DMS 273 treated with DMSO at 0.1 percent for 48 hours (cell line): Measurements from ENCODE around the gene SMIM17.
"Not testable (repeated sequence)": the region's sequence is repeated elsewhere in the genome, so short reads cannot be mapped to it uniquely, and the experiment has no call there.

Experiments used
- DNase-seq: peaks from one replicate; lab custom pipeline; 2025; lab: John Stamatoyannopoulos, UW

The SMIM17 gene

DNA sequence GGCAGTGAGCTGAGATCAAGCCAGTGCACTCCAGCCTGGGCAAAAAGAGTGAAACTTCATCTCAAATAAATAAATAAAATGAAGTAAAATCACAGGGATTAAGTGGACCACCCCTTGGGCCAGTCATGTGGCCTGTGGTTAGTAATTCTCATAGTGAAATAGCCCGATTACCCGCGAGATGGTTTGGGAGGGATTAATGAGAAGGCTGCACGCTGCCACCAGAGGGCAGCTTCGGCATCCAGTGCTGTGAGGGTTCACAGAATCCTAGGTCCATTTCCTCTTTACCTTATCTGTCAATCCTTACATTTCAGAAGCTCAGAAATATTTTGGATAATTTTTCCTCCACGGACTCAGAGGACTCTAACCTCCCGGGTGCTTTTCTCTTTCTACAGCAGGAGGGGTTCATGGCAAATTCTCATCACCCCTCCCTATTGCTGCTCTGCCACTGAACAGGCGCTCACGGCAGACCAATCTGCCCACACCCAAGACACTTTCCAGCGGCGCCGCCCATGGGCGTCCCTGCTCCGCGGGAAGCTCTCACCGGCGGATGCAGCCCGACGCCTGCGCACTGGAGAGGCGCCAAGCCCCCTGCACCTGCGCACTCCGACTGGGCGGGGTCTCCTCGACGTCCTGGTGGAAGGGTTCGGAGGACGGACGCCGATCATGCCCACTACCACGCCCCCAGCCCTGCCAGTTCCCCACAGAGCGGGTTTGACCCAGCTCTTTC, 17.6 kb downstream of the SMIM17 start:
- DNase-seq, result no peak

DNA sequence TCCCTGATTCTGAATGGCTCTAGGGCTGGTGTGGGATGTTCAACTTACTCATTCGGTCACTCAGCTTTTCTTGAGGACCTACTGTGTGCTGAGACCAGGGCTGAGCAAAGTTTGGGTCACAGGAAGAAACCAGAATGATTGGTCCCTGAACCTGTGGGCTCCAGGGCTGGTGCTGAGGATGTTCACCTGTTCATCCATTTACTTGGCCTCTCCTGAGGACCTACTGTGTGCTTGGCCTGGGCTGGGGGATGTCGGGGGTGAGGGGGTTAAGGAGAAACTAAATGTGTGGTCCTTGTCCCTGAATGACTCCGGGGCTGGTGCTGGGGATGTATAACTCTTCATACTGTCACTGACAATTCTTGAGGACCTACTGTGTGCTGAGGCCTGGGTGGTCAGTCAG, 18.3 kb downstream of the SMIM17 start:
- DNase-seq, result no peak

DNA sequence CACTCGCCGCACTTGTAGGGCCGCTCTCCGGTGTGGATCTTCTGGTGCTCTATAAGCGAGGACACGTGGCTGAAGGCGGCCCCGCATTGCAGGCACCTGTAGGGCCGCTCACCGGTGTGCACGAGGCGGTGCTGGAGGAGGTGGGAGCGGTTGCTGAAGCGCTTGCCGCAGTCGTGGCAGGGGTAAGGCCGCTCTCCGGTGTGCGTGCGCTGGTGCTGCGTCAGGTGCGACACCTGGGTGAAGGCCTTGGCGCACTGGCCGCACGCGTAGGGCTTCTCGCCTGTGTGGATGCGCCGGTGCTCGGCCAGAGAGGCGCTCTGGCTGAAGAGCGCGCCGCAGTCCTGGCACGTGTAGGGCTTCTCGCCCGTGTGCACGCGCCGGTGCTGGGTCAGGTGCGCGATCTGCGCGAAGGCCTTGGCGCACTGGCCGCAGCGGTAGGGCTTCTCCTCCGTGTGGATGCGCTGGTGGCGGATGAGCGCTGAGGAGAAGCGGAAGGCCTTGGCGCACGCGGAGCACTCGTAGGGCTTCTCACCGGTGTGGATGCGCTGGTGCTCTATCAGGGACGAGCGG, 21.1 kb downstream of the SMIM17 start:
- DNase-seq, result no peak

DNA sequence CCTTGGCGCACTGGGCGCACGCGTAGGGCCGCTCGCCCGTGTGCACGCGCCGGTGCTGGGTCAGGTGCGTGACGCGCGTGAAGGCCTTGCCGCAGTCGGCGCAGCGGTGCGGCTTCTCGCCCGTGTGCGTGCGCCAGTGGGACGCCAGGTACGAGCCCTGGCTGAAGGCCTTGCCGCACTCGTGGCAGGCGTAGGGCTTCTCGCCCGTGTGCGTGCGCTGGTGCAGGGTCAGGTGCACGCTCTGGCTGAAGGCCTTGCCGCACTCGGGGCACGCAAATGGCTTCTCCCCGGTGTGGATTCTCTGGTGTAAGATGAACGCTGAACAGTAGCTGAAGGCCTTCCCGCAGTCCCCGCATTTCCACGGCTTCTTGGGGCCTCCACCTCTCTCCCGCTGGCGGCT, 21.6 kb downstream of the SMIM17 start:
- no peak for DNase-seq

DNA sequence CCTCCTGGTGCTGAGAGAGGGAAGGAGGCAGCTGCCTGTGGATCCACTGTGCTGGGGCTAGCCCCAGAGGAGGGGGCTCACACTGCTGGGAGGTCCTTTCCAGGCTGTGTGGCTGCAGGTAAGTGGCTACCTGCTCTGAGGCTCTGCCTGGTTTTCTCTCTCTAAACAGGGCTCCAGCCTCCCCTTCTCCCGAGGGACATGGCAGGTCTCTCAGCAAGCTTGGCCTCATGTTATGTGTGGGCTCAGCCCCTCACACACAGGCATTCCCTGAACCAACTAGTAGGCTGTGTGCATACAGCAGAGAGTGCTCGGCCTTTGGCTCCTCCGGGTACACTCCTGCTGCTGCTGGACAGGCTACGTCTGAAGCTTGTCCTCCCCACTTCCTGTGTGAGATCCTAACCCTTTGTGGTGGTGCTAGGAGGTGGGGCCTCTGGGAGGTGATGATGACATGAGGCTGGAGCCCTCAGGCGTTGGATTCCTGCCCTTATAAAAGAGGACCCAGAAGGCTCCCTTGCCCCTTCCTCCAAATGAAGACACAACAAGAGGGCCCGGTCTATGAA, 24.4 kb downstream of the SMIM17 start:
- DNase-seq, result no peak

DNA sequence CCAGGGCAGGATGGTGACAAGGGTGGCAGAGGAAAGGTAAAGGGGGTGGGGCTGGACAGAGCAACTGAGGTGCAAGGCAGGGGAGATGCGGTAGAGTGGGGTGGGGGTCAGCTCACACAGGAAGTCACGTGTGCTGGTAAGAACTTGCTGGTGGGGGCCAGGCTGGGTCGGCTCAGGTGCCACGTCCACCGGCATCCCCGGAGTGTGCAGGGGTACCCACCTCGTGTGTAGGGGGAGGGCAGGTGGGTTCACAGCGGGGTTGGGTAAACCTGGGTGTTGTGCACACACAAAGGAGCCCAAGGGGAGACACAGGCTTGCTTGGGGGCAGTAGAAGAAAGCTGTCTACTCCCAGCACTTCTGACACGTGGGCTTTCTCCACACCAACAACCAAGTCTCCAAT, 25.7 kb downstream of the SMIM17 start:
- no peak for DNase-seq

DNA sequence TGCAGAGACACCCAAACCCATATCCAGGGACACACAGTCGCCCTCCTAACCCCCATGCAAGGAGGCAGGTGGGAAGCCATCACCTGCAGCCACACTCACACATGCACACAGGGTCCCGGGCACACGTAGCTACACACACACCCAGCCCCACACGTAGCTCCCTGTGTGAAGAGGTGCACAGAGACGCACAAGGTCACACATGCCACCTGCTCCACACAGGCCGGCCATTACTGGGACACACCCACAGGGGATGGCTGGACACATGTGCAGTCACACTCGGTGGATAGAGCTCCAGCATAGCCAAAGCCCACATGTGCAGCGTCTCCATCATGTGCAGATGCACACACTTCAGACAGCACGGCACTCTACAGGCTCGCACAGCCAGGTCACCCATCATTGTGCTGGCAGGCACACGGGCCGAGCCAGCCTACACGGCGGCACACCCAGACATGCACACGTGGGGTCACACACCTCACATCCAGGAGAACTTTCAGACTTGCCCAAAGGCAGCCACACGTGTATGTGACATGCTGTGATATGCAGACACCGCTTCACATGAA, 27.5 kb downstream of the SMIM17 start:
- no peak for DNase-seq

DNA sequence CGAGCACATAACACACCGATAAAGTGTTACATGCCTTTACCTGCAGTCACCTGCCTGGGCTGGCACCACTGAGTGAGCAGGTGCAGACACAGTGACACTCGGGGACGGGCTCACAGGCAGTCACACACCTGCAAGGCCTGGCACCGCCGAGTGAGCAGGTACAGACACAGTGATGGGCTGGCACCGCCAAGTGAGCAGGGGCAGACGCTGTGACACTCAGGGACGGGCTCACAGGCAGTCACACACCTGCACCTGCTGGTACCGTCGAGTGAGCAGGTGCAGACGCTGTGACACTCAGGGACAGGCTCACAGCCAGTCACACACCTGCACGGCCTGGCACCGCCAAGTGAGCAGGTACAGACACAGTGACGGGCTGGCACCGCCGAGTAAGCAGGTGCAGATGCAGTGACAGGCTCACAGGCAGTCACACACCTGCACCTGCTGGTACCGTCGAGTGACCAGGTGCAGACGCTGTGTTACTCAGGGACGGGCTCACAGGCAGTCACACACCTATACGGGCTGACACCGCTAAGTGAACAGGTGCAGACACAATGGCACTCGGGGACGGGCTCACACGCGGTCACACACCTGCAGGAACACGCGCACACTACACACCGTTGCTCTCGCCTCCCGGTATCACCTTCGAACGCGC, 28.1 kb downstream of the SMIM17 start:
- DNase-seq, result no peak

DNA sequence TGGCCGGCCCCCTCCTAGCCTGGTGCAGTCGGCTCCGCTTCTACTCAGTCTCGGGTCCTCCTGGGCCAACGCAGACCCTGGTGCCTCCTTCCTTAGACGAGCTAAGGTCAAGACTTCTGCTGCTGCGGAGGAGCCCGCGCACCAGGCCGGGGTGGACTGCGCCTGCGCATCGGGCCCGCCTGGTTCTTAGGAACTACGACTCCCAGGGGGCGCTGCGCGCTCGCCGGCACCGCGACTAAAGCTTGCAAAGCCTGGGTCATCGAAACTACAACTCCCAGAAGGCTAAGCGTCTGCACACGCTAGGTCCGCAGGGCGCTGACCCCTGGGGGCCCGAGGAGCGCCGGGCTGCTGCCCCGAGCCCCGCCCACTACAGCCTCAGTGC, 28.6 kb downstream of the SMIM17 start, which contains the start of gene ZNF835:
Gene ZNF835, minus strand, starts transcription at position 145 of the 382 bp plus-strand sequence. CDS start 6,559 bp downstream, outside the sequence.
- no peak for DNase-seq

DNA sequence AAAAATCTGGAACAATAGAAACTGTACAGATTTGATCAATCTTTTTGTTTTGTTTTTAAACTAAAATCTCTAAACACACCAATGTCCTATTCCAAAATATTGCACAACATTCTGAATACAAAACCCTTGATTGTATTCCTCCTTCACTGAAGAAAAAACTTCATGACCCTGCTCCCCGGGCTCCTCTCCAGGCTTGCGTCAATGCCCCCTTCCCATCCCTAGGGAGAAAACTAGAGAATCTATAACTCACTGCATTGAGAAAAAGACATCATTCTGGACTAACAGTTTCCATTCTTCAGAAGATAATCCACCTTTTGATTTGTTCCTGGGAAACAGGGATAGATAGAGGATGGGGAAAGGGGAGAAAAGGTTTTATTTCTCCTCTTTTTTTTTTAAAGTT, 29.7 kb downstream of the SMIM17 start:
- not testable (repeated sequence) for DNase-seq

DNA sequence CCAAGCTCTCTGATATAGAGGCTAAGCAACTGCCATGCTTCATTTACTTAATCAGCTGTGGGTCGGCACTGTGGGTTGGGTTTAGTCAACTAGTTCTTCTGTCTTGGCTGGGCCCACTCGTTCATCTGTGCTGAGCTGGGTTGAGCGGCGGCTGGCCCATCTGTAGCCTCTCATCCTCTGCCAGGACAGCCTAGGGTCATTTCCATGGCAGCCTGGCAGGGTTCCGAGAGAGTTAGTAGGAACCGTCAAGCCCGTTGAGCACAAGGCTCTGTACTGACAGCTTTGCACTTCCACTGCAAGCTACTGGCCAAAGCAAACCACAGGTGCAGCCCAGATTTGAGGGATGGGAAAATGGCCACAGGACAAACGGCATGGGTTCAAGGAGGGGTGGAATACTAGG, 35.2 kb downstream of the SMIM17 start:
- peak; percentile 12 for DNase-seq

DNA sequence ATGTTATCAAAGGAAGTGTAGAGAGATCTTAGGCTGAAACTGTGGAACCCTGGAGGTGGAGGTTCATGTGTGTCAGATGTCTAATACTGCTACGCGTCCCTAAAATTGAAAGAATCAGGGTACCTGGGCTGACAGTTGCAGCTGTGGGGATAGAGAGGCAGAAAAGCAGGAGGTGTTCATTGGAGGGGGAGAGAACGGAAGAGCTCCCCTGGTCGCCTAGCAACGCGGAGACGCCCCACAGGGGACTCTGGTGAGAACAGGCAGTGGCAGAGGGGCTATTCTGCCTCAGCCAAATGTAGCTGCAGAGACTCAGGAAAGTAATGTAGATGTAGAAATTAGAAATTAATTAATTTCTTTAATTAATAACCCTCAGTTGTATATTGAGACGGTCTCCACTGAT, 38.7 kb downstream of the SMIM17 start:
- DNase-seq, result no peak

DNA sequence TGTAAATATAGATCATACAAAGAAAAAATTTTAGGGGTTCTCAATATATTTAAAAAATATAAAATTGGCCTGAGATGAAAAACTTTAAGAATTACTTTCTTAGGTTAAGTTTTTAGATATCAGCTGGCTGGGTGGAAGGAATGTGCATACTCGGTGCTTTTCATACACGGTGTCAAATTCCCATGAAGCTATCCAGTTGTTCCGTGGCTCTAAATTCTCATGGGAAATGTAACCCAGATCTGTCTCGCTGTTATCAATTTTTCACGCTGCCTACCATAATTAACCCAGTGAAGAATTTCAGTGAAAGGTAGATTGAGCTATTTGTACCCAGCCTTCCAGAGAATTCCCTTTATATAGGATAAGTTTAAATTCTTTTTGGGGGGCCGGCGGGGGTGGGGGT, 40.2 kb downstream of the SMIM17 start:
- no peak for DNase-seq

DNA sequence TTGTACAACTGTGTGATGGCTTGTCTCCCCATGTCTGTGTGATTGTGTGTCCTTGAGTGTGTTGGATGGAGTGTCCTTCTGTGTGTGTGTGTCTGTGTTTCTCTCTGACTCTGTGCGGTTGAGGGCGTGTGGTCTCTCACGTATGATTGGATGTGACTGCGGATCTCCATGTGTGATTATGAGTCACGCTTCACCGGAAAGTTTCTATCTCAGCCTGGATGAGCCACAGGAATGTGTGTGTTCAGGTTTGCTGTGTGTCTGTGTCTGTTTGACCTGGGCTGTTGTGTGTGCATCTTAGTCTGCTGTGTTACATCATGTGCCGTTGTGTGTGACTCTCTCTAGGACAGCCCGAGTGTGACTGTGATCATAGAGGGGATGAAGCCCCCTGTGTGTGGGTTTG, 44.1 kb downstream of the SMIM17 start:
- no peak for DNase-seq

DNA sequence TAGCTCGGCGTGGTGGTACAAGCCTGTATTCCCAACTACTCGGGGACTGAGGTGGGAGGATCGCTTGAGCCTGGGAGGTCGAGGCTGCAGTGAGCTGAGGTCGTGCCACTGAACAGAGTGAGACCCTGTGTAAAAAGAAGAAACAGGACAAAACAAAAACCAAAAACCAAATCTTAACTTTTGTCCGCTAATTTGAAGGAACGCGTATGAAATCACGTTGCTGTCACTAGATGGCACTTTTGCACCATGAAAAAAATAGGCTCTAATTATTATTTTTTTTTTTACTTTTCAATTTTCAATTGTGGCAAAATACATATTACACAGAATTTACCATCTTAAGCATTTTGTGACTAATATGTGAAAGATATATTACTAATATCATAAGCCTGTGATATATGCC, 46.2 kb downstream of the SMIM17 start:
- no peak for DNase-seq

DNA sequence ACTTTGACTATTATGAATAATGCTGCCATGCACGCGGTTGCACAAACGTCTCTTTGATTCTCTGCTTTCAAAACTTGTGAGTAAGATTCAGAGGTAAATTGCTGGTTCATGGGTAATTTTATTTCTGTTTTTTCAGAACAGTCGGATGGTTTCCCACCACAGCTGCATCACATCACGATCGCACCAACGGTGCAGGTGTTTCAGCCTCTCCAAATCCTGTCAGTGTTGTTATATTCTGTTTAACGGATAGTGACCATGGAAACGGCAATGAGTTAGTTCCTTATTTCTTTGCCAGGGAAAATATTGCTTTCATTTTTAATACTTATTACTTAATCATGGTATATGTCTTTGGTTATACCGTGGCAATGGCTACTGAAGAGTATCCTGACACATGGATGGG, 47.7 kb downstream of the SMIM17 start:
- no peak for DNase-seq

DNA sequence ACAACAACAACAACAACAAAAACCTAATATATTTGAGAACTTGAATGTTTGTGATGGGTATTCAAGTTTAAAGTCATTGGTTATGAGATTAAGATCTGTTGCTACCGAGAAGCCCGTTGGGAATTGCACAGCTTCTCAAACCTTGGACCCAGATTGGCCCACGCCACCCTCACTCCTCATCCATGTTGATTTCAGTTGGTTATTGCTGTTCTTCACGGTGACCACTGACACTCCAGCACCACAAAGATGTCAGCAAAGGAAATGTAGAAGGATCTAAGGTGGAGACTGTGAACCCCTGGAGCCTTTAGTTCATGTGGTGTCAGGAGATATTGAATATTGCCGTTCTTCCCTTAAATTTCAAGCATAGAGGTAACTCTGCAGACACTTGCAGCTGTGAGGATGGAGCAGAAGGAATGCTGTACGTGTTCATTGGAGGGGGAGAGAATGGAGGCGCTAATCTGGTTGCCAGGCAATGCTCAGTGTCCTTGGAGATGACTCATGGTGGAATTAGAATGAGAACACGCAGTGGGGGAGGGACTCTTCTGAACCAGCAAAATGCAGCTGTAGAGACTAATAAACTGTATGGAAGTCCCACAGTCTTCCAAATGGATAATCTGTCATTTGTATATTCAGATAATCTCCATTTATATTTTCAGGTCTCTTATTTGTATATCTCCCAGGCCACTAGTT, 49.4 kb downstream of the SMIM17 start:
- no peak for DNase-seq

DNA sequence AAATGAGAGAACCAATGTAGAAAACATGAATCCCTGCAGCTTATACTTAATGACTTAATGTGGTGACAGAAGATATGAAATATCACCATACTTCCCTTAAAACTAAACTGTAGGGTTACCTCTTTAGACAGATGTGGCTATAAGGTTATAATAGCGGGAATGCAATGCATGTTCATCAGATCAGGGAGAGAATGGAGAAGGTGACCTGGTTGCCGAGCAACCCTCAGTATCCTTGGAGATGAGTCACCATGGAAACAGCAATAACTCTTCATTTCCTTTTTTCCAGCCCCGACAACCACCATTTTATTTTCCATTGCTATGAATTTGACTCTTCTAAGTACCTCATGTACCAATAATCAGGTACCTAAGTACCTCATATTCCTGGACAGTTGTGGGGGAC, 56.6 kb downstream of the SMIM17 start:
- no peak for DNase-seq

DNA sequence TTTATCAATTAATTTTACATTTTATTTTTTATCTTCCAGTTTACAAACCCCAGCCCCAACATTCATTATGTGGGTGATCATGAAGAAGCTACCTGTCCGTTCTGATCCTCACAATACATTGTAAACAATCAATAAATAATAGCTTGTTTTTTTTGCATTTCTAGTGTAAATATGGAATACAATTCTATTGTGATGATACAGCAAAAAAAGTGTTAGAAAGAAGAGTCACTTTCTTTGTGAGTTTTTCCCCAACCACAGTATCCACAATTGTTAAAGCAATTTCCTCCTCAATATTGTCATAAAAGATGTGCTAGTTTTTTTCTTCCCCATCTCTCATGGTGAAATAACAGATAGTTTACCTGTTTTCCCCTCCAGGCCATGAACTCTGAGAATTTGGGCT, 58.9 kb downstream of the SMIM17 start:
- no peak for DNase-seq

DNA sequence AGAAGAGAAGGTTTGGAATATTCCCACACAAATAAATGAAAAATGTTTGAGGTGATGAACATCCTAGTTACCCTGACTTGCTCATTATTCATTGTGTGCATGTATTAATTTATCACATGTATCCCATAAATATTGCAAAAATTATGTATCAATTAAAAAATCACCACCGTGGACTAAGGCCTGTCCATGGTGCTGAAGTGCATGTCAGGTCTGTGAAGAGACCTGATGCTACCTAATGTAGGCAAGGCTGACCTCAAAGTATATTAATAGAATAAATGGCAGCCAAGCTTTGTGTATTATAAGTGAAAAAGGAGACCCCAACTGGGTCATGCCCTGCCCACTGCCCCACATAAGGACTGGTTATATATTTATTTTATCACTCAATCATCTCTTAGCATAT, 63.0 kb downstream of the SMIM17 start:
- no peak for DNase-seq
